OCI-M2 (cell line): Measurements from ENCODE around the gene NRG3.

ENCODE experiments used
- DNase-seq: peaks from one replicate; lab custom pipeline; 2025; ENCODE audit not compliant: unreplicated experiment; lab: John Stamatoyannopoulos, UW

The NRG3 gene

DNA sequence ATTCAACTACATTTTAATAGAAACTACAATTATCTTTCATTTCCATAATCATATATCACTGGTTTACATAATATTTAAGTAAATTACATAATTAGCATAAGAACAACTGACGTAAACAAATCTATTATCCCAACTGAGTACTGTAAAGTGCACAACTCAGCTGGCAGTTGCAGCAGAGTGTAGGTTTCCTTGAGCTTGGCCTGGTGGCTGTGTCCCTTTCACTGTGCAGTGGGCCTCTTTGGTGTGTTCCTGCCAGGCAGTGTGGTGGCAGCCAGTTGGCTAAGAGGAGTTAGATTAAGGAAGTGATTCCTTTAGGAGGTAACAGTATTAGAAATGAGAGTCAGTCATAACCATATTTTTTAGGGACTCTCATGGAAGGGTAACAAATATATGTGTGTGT, 7.0 kb downstream of the NRG3 start:
- DNase-seq, result no peak

DNA sequence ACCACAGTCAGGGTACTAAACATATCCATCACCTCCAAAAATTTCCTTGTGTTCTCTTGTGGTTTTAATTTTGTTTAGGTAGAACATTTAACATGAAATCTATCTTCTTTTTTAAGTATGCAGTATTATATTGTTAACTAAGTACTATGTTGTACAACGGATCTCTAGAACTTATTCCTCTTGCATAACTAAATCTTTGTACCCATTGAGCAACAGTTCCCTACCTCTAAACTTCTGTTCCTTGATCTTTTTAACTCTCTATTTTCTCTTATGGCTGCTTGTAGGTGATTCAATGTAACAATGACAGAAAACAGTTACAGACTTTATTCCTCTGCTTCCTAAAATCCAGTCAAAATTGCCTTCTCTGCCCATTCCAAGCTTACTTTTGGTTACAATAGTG, 9.9 kb downstream of the NRG3 start:
- no peak for DNase-seq

DNA sequence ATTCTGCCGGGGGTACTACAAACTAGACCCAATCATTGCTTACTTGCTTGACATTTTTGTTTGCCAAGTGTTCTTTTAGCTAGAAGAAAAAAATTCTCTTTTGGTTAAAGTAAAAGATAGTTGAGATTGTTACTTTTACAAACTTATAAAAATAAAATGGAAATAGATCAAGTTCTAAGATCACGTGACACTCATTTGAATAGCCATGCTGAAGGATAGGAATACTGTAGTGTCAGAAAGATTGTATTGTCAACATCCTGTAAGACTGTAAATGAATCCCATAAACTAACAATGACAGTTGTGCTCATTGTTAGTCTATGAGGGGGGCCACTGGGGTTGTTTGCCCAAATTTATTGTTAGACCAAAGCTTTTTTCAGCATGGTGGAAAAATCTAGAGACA, 10.5 kb downstream of the NRG3 start:
- no peak for DNase-seq

DNA sequence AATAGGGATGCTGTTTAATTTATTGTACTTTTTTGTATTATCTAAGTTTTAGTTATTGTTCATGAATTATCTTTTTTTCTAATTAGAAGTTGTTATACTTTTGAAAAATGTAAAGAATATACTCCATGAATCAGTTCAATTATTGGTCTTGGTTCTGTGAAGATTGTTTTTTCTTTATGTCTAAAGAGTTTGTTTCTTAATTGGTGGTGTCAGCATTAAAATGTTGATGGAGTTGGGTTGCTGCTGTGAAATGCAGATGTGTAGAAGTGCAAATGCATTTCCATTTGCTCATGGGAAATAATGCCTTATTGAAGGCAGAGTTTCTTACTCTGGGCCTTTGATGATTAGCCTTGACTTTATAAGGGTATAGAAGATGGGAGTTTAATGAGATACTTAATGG, 11.9 kb downstream of the NRG3 start:
- no peak for DNase-seq

DNA sequence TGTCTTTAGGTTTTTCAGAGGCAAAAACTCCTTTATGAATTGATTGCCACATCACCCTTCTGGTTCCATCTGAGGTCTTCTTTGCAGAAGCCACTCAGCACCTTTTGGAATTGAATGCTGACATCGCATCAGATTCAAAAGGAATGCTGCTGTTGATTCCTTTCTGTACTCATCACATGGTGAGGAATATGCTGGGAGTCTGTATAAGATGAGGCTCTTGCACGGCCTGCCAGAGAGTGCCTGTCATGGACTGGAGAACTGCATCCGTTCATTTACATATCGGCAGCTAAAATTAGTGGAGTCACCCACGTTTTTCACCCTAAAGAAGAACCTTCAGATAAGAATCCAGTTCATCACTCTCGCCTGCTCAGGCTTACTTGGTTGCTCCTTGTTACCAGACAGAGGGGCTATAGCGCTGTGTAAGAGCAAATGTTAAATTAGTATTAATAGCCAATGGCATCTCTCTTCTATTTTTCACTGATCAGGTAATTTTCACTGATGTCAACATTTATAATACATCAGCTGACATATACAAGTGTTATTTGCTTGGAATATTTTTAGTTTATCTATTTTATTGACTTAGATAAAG, 14.3 kb downstream of the NRG3 start:
- no peak for DNase-seq

DNA sequence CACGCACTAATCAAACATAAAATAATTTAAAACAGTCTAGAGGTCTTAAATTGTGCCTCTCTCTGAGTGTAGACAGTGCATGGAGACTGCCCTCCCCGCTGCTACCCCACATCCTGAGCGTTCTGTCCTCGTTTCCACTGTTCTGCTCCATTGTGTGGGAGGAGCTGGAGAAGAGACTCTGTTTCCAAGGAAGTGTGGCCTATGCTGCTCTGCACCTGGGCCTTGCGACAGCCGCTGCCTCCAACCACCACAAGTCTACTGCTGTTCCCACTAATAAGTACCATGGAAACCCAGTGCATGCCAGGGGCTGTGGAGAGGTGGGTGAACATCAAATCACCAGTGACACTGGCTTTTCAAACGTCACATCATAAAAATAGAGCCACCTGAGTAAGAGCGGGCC, 19.6 kb downstream of the NRG3 start:
- DNase-seq, result no peak

DNA sequence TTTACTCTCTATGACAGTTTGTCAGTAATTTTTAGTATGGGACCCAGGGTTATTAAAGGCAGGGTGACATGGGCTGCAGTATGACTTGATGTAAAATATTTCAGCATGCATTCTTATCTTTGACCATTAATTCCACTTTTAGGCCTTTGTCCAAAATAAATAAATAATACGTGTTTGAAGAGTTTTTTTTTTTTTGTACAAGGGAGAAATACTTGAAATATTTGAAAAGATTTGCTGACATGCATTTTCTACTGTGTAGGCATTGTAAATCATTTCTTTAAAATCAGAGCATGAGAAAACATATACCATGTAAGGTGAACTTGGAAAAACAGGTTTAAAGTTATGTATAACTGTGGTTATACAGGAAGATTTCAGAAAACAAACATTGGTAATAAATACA, 23.5 kb downstream of the NRG3 start:
- no peak for DNase-seq

DNA sequence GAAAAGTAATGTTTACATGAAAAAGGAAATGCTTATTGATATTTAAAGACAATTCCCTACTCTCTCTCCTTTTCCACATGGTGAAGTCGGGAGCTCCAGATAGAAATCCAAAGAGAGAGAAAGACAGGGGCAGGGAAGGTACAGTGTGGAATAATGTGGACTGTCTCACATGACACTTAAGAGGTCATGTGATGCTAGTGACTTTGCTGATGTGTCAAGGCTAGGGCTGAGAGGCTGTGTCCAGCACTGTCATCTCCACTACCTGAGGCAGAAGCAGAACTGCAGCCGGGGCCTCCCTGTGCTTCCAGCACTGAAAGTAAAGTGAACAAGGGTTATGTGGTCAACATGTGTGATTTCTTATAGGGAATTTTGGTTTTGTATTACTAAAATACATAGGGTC, 26.0 kb downstream of the NRG3 start:
- DNase-seq, result no peak

DNA sequence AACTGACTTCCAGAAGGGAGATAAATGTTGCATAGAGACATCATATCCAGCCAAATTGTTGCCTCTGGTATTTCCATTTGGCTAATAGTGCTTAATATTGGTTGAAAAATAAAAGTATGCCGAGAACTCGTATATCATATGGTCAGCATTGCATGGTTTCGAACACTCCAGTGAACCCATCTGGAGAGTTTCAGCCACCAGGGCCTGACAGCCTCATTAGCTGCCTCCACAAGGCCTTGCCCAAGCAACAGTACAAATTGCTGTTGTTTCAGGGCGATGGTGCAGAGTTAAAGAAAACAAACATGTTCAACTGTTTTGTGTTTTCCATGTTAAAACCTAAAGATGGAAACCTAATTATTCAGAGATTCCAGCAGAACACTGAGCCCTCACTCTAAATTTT, 28.5 kb downstream of the NRG3 start:
- no peak for DNase-seq

DNA sequence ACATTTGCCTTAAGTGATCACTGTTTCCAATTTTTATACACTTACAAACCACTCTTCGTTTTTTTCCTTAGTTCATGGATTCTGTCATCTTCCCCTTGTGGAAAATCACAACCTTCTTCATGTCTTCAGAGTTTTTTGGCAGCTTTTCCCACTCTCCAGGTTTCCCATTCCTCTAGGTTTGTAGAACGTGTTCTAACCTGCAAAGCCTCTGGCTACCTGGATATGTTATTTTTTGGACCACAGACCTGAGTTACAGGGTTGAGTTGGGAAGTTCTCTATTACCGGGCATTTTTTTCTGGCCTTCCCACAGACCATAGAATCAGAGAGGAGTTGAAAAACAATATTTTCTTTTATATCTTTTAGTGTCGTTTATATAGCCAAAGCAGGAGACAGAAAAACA, 30.2 kb downstream of the NRG3 start:
- DNase-seq, result no peak

DNA sequence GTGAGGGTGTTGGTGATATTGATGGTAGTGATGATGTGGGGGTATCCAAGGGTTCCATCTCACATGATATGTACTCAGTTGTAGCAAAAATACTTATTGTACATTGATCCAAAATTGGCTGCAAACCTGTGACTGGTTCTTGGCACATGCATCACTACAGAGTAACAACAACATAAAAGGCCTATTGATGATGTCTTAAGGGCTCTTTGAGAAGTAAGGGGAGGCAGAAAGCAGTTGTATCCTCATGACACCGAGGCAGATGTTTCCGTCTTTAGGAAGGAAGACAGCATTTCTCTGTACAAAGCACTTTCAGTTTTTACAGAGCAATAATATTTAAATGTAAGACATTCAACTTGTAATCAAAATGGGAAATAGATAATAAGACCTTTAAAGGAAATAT, 34.5 kb downstream of the NRG3 start:
- DNase-seq, result no peak

DNA sequence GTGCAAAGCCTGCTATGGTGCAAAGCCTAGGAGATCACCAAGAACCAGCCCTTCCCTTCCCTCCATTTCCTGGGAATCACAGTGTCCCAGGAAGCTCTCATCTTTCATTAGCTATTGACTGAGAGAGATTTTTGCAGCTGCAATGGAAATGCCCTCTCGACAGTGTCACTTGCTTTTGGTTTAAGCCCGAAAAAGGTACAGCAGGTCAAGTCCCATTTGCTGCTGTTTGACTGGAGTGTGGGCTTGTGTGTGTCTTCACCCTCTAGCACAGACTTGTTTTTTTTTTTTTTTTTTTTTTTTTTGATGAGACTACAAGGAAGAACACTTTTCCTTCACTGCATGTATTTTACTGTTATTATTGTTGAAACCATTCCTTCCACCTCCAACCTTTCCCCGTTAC, 36.3 kb downstream of the NRG3 start:
- DNase-seq, result no peak

DNA sequence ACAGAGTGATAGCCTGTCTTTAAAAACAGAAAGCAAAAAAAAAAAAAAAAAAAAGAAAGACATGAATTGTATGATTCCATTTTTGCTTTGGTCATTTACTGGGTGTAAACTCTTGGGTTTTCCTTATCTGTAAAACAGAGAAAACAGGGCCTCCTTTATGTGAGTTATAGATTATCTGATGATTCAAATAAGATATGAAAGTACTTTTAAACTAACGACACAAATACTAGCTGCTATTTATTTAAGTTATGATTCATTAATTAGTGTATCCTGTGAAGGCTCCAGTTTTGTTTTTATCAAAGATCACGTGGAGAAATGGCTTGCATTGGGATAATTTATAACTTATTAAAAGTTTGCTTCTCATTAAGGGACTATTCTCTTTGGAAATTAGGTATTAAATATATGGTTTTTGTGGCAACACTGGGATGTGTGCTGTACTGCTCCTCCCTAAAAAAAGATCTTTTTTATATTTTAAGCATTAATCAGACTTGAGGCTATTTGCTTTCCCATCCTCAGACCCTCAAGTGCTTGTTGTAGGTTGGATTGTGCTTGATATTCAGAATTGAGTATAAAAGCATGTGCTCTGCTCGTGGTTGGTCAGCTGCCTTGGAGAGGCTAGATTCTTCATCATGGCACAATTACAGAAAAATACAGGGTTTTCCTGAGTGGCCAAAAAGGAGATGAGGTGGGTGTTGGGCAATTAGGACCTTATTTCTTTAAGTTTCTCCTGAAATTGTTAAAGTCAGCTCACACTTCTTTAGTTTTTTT, 39.9 kb downstream of the NRG3 start:
- no peak for DNase-seq

DNA sequence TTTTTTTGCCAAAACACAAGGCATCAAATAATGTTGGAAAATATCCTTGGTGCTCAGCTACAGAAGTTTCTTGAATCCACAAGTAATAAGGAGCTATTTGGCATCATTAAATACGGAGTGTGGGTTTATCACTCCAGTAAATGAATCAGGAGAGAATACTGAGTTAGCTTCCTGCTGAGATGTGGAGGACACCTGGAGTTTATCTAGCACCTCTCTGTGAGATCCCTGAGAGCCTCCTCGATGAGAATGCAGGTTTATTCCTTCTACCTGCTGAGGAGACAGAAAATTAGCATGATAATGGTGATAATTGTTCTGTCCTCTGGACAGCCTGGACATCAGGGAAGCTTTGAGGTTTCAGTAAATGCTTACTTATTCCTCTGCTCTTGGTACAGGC, 40.5 kb downstream of the NRG3 start:
- DNase-seq, result no peak

DNA sequence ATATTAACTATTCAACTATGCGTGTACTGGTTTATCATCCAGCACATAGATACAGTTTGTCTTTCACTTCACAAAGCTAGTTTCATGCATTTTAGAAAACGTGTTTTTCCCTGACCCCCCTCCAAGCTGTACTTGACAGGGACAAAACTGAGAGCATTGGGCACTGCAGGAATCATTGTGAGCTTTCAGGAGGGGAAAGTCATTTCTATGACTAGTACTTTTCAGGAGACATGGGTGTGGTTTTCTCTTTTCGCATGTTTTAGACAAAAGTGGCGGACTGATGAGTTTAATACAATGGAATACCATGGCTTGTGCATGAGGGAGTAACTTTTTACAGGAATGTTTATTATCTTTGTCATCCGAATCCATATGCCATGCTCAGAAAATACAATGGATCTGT, 42.7 kb downstream of the NRG3 start:
- DNase-seq, result no peak

DNA sequence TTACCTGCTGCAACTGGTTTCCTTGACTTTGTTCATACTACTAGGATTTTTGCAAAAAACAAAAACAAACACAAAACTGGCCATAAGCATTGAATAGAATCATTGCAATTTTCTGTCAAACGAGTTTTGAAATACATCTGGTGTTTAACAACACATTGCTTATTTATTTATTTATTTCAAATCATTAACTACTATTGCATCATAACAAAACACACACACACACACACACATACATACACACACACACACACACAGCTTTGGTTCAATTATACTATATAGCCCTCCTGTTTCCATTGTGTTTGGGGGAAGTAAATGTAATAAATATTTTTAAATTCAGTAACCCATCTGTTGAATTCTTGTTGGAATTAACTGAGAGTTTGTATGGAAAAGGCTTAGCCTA, 43.8 kb downstream of the NRG3 start:
- DNase-seq, result no peak

DNA sequence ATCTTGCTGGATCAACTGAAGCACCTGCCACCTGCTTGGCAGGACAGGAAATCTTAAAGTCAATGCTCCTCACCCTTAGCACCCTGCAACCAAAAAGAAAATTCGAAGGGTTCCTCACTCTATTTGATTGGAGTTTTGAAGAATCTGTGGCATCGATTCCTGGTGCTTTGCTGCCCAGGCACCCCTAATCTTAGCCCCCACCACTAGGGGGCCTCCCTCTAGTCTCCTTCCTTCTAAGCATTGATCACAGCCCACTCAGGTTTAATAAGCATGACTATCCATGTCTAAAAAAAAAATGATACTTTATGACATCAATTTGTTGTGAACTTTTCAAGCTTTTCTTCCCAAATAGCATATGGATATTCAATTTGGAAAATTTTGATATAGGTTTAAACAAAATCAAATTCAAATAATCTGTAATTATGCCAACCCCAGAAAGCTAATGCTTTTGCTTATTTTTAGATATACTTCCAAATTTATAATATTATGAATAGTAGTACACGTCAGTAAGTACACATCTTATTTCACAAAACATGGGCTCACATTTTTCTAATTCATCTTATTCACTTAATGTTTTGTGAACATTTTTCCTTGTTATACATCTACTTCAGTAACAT, 45.3 kb downstream of the NRG3 start:
- DNase-seq, result no peak

DNA sequence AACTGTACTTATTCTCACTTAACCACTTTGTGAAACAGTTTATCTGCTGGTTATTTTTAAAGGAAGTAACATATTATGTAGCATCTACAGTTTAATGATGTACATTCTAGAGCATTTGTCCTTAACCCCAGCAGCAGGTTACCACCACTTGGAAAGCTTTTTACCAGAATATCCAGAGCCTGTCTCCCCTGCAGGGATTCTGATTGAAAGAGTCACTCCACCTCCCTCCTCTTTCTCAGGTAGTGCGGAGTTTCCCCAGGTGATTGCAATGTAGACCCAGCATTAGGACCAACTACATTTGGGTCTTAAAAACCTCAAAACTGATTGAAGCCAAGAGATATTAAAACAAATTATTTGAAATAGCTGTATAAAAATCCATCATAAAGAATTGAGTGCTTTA, 53.1 kb downstream of the NRG3 start:
- DNase-seq, result no peak

DNA sequence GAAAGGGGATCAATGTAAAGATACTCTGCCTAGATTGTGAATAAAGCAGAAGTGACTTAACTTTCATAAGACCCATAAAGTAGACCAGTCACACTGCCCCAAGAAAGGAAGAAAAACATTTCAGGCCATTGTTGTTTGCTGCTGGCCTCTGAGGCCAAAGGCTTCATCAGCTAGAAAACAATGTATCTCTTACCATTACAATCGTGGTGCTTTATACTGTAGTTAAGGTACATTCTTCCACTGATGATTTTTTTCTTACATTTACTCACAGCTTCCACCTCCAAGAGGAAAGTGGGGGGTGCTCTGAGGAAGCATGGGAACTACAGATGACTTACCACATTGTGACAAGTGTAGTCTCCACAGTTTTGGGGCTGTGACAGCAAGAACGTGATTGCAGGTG, 68.6 kb downstream of the NRG3 start:
- DNase-seq, result no peak

DNA sequence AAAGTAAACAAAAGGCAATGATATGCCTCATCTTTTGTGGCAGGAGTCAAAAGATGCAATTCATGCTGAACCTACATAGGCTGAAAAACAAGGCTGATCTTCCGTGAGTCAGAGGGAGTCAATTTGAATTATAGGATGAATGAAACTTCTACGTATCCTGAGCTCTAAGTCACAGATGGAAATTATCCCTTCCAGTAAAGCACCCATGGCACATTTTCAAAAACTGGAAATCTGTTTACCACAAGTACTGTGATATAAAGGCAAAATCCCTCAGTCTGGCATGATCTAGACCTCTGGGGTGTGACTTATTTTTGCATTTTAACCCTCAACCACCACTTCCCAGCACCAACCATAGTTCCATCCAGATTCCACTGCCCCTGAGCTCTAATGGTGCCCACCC, 69.6 kb downstream of the NRG3 start:
- DNase-seq, result no peak

DNA sequence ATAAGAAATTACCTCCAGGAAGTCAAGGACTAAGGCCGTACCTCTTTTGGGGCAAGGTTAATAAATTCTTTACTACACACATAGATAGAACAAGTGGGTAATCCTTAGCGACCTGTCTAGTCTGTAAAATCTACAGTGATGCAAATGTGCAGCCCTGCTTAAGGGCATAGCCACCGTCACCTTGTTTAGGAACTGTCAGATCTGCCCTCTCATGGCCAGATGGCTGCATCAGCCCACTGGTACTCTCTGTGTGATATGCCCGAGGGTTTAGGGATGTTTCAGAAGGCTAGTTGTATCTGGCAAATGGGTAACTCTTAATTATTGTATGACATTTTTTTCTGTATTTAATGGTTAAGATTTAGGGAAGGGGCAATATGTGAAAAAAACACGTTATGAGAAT, 74.3 kb downstream of the NRG3 start:
- DNase-seq, result no peak

DNA sequence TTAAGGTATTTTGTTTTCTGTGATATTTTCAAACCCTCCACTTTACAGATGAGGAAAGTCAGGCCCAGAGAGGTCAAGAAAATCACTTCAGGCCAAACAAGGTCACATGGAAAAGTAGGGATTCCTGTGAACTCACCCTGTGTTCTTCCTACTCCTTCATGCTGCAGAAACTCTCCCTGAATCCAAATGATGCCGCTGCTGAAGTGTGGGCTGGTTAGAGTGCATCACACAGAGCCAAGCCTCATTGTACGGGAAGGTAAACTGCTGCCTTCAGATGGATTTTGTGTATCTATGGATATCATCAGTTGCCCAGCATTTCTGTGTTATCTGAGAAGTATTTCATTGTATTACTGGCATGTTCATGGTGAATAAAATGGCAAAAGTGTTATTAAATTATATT, 75.4 kb downstream of the NRG3 start:
- no peak for DNase-seq

DNA sequence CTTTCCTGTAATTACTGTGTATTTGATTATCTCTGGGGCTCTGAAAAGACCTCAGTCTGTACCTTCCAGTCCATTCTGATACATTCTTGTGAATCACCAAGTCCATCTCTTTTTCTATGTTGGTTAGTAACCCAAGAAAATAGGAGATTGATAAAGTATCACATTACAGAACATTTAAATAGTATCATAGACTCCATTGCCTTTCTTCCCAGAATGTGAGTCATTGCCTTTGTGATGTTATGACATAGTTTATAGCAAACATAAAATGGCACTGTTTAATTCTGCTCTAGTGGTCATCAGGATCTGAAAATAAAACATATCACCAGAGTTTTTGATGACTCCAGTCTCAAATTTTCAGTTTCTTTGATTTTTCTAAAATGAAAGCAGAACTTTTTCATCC, 78.4 kb downstream of the NRG3 start:
- no peak for DNase-seq
